Muscle of arm (tissue), 12 donors: ENCODE data around the gene NBPF1. TPM values are rescaled to one million over a fixed set of nuclear protein-coding genes. Genes with fewer than 3 reads are reported as not detected.
"Not testable (repeated sequence)": the region's sequence is repeated elsewhere in the genome, so short reads cannot be mapped to it uniquely, and the experiment has no call there.

ENCODE experiments used
- DNase-seq: peaks from one replicate; pipeline ENCODE4 v3.0.0-alpha.2; 2013
- polyA plus RNA-seq, 12 donors: library from polyadenylated mRNA; unstranded; fragments of 120-200 nt; gene quantifications; one replicate each; pipeline ENCODE4 v1.2.1, GENCODE V29; 2013; ENCODE audit not compliant: insufficient read length in 12 of 12

Gene NBPF1
- polyA plus RNA-seq, 12 donors, result 77.4 to 201 (median 132) TPM; not detected in 1

DNA sequence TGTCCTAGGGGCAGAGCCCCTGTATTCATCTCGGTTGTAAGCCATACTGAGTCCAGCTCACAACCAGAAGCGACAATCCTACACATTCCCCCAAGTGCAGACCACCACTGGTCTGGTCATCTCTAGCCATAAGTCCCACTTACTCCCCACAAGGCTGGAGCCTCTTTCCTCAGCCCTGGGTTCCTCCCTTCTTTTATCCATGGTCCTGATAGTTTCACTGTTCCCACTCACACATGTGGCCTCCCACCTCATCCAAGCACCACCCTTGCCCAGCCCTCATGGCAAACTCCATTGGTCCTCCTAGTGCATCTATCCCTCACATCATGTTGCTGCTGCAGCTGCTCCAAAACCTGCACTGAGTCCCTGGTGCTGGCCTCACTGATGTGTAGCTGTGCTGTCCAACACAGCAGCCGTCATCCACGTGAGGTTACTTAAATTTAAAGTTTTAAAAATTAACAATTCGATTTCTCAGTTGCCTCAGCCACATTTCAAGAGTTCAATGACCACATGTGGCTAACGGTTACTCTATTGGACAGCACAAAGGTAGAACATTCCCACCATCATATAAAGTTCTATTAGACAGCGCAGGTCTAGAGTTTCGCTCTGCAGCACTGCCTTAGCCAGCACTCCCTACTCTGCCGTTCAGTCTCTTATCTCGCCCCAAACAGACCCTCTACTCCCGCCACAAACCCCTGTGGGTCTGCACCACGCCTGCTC is 30.3 kb upstream of the NBPF1 start:
- not testable (repeated sequence) for DNase-seq

GRCh38 chr1:16643001-16643411 is 29.6 kb upstream of the NBPF1 start:
- not testable (repeated sequence) for DNase-seq

- not testable (repeated sequence) for DNase-seq
Measured at GRCh38 chr1:16642025-16642966, 28.9 kb upstream of the NBPF1 start.

GRCh38 chr1:16641159-16641975 is 28.0 kb upstream of the NBPF1 start:
- DNase-seq, result not testable (repeated sequence)

GRCh38 chr1:16639091-16640031 is 26.0 kb upstream of the NBPF1 start:
- DNase-seq, result not testable (repeated sequence)

GRCh38 chr1:16637941-16638778 is 24.8 kb upstream of the NBPF1 start:
- DNase-seq, result not testable (repeated sequence)

DNA sequence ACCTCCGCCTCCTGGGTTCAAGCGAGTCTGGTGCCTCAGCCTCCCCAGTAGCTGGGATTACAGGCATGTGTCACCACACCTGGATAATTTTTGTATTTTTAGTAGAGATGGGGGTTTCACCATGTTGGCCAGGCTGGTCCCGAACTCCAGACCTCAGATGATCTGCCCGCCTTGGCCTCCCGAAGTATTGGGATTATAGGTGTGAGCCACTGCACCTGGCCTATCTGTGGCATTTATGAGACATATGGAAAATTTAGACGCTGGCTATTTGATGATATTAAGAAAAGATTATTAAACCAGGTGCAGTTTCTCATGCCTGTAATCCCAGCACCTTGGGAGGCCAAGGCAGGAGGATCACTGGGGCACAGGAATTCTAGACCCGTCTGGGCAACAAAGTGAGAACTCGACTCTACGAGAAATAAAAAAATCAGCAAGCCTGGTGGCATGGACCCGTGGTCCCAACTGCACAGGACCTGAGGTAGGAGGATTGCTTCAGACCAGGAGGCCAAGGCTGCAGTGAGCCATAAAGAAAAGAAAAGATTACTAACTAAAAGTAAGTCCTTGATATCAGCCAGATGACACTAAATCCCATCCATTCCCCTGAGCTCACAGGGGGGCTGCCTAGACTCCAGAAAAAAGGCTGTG is 23.3 kb upstream of the NBPF1 start:
- DNase-seq, result not testable (repeated sequence)

DNA sequence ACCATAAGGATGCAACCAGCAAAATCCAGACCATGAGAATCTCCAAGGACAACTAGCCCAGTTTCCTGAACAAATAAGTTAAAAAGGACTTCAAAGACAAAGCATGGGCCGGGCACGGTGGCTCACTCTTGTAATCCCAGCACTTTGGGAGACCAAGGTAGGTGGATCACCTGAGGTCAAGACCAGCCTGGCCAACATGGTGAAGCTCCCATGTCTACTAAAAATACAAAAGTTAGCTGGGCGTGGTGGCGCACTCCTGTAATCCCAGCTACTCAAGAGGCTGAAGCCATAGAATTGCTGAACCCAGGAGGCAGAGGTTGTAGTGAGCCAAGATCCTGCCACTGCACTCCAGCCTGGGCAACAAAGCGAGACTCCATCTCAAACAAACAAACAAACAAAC is 22.6 kb upstream of the NBPF1 start:
- not testable (repeated sequence) for DNase-seq

- DNase-seq, result not testable (repeated sequence)
Measured at GRCh38 chr1:16633540-16634282, 20.3 kb upstream of the NBPF1 start.

GRCh38 chr1:16632044-16632850 is 18.9 kb upstream of the NBPF1 start:
- not testable (repeated sequence) for DNase-seq

DNA sequence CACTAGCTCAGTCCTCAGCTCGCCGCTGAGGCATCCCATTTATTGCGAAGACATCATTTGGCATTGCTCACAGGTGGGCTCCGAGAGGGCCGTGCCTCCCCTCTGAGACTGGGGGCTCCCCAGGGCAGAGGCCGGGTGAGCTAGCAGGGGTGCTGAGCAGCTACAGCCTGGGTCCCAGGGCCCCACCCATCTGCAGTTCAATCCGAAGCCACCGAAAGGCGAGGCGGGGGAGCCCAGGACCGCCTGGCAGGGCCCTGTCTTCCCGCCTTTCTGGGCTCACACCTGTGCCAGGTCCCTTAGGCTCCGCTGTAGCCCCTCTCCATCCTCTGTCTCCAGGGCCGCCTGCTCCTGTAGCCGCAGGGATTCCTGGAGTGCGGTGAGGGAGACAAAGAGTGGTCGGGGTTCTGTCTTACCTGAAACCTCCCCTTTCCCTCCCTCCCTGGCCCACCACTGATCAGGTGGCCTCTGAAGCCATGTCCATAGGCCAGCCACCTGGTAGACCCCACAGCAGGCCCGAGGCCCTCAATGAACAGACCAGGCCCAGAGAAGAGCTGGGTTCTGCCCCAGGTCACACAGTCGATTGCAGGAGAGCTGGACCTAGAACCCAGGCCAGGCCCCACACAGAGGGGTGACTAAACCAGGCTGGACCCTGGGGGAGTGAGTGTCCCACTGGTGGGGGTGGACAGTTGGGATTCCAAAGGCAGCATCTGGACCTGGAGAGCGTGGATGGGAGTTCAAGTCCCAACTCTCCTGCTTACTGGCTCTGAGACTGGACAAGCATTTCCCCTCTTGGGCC is 18.1 kb upstream of the NBPF1 start:
- no peak for DNase-seq

- no peak for DNase-seq
Measured at GRCh38 chr1:16630661-16631247, 17.4 kb upstream of the NBPF1 start.

DNA sequence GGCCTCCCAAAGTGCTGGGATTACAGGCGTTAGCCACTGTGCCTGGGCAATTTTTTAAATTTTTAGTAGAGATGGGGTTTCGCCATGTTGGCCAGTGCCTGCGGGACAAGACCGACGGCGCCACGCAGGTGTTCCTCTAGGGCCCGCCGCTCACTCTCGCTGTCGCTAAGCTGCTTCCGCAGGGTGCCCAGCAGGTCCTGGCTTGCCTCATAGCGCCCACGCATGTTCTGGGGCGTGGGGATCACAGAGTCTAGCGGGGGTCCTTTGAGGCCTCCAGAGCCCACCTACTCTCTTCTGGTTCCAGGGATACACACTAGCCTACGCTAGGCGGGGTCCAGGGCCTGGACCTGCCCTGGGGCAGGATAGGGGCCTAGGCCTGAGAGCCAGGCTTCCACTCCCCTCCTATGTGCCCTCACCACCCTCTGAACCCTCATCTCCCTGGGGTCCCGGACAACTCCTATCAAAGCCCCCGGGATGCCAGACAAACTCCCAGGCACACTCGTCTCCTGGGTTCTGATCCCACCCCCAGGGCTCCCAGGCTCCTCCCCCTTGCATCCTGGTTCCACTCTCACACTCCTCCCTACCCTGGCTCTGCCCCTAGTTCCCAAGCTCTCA is 16.7 kb upstream of the NBPF1 start:
- DNase-seq, result not testable (repeated sequence)

GRCh38 chr1:16628361-16629111 is 15.2 kb upstream of the NBPF1 start:
- no peak for DNase-seq

GRCh38 chr1:16626409-16626983 is 13.1 kb upstream of the NBPF1 start:
- not testable (repeated sequence) for DNase-seq
